IMR-90 (cell line): ENCODE data around the gene SLC22A12. TPM values are rescaled to one million over a fixed set of nuclear protein-coding genes. Genes with fewer than 3 reads are reported as not detected.

ENCODE experiments used
- ATAC-seq: fragments of 200-7000 bp; cut with Tn5 transposase; 2 replicates; pipeline ENCODE4 v1.9.1; 2020; ENCODE audit warnings: low read depth, mild to moderate bottlenecking, moderate library complexity
- BruUV-seq: library from RNA; stranded (reverse); fragments of 400-500 nt; replicated peaks from 2 replicates; lab custom pipeline; 2021; lab: Mats Ljungman, UMichigan
- CTCF ChIA-PET: fragments of 300-600 bp; formaldehyde crosslinking; extraction: SDS; loops from one replicate; lab custom pipeline; 2021; ENCODE audit warnings: antibody characterized with exemption; lab: Yijun Ruan, JAX
- POLR2A ChIA-PET: fragments of 300-600 bp; sonication (Branson Sonifier 250); formaldehyde crosslinking; loops from one replicate; lab custom pipeline; 2022; ENCODE audit warnings: antibody characterized with exemption; ENCODE audit not compliant: unreplicated experiment; lab: Charles Lee
- DNase-seq: peaks from one replicate; pipeline ENCODE4 v3.0.0; 2013
- H2AFZ ChIP-seq: replicated peaks from 2 replicates; pipeline ENCODE3; 2013; ENCODE audit warnings: low read length, mild to moderate bottlenecking; ENCODE audit not compliant: poor library complexity
- H2AK5ac ChIP-seq: 2 replicates; pipeline ENCODE4 v1.6.1; 2013; ENCODE audit warnings: low read depth, low read length, inconsistent platforms
- H2AK9ac ChIP-seq: replicated peaks from 2 replicates; pipeline ENCODE3; 2013; ENCODE audit warnings: mild to moderate bottlenecking, low read depth, low read length, moderate library complexity; ENCODE audit not compliant: poor library complexity
- H2BK120ac ChIP-seq: 2 replicates; pipeline ENCODE4 v1.6.1; 2013; ENCODE audit warnings: low read depth, low read length, inconsistent platforms
- H2BK15ac ChIP-seq: 3 replicates; pipeline ENCODE4 v1.6.1; 2013; ENCODE audit warnings: low read depth, low read length, inconsistent platforms
- H2BK20ac ChIP-seq: 2 replicates; pipeline ENCODE4 v1.6.1; 2013; ENCODE audit warnings: low read depth, mild to moderate bottlenecking, inconsistent platforms, low read length, moderate library complexity
- H2BK5ac ChIP-seq: 2 replicates; pipeline ENCODE4 v1.6.1; 2013; ENCODE audit warnings: mild to moderate bottlenecking, low read depth, low read length, inconsistent platforms; ENCODE audit not compliant: poor library complexity, severe bottlenecking
- H3K14ac ChIP-seq: replicated peaks from 2 replicates; pipeline ENCODE4 v1.6.1; 2013; ENCODE audit warnings: low read depth, low read length, inconsistent platforms
- H3K18ac ChIP-seq: 2 replicates; pipeline ENCODE4 v1.6.1; 2013; ENCODE audit warnings: low read depth, low read length, control low read depth
- H3K23ac ChIP-seq: 2 replicates; pipeline ENCODE4 v1.6.1; 2013; ENCODE audit warnings: low read depth, low read length, inconsistent platforms
- H3K27ac ChIP-seq: 2 replicates; pipeline ENCODE4 v1.5.1; 2013; ENCODE audit warnings: mild to moderate bottlenecking, control low read depth, low read length; ENCODE audit not compliant: insufficient read depth
- H3K27me3 ChIP-seq: 2 replicates; pipeline ENCODE4 v1.6.1; 2013; ENCODE audit warnings: low read length; ENCODE audit not compliant: control insufficient read depth, insufficient read depth
- H3K36me3 ChIP-seq: 2 replicates; pipeline ENCODE4 v1.6.1; 2013; ENCODE audit warnings: low read length, mixed read lengths; ENCODE audit not compliant: control insufficient read depth, insufficient read depth
- H3K4ac ChIP-seq: 2 replicates; pipeline ENCODE4 v1.6.1; 2013; ENCODE audit warnings: low read depth, low read length, inconsistent platforms
- H3K4me1 ChIP-seq: 2 replicates; pipeline ENCODE4 v1.6.1; 2013; ENCODE audit warnings: low read length, mixed read lengths; ENCODE audit not compliant: control insufficient read depth, insufficient read depth
- H3K4me2 ChIP-seq: 2 replicates; pipeline ENCODE4 v1.6.1; 2013; ENCODE audit warnings: low read depth, mild to moderate bottlenecking, control low read depth, low read length, moderate library complexity
- H3K4me3 ChIP-seq: 2 replicates; pipeline ENCODE4 v1.5.1; 2013; ENCODE audit warnings: low read depth, mild to moderate bottlenecking, control low read depth, low read length, moderate library complexity; ENCODE audit not compliant: insufficient read depth
- H3K56ac ChIP-seq: 2 replicates; pipeline ENCODE4 v1.6.1; 2013; ENCODE audit warnings: low read length, inconsistent platforms; ENCODE audit not compliant: insufficient read depth; ENCODE audit errors: extremely low read depth
- H3K79me1 ChIP-seq, 2 experiments: 2 replicates each; pipeline ENCODE4 v1.6.1; 2013; ENCODE audit warnings: low read length in 2 of 2, inconsistent platforms in 1 of 2, low read depth in 1 of 2
- H3K9ac ChIP-seq: 2 replicates; pipeline ENCODE4 v1.6.1; 2013; ENCODE audit warnings: low read depth, low read length, control low read depth
- H3K9me1 ChIP-seq: 2 replicates; pipeline ENCODE4 v1.6.1; 2013; ENCODE audit warnings: low read length, inconsistent platforms; ENCODE audit not compliant: insufficient read depth
- H3K9me3 ChIP-seq: 2 replicates; pipeline ENCODE4 v1.6.1; 2013; ENCODE audit warnings: low read length; ENCODE audit not compliant: control insufficient read depth, insufficient read depth
- H4K20me1 ChIP-seq: 2 replicates; pipeline ENCODE4 v1.6.1; 2013; ENCODE audit warnings: low read length, inconsistent platforms; ENCODE audit not compliant: insufficient read depth
- H4K5ac ChIP-seq: 2 replicates; pipeline ENCODE4 v1.6.1; 2013; ENCODE audit warnings: mild to moderate bottlenecking, low read depth, low read length, control low read depth
- H4K8ac ChIP-seq, 2 experiments: 2 replicates each; pipeline ENCODE4 v1.6.1; 2013; ENCODE audit warnings: low read depth in 2 of 2, low read length in 2 of 2, control low read depth in 1 of 2, inconsistent platforms in 1 of 2
- H4K91ac ChIP-seq: 2 replicates; pipeline ENCODE4 v1.6.1; 2013; ENCODE audit warnings: low read depth, low read length, inconsistent platforms; ENCODE audit not compliant: insufficient read depth
- BHLHE40 ChIP-seq: fragments of 150-350 bp; IDR thresholded peaks from 2 replicates; pipeline ENCODE4 v1.6.1; 2016; ENCODE audit warnings: mild to moderate bottlenecking, low read depth, low read length
- CEBPB ChIP-seq: IDR thresholded peaks from 2 replicates; pipeline ENCODE4 v1.6.1; 2012; ENCODE audit warnings: low read depth, low read length, improper control_type of control experiment
- CHD1 ChIP-seq: IDR thresholded peaks from 2 replicates; pipeline ENCODE4 v1.6.1; 2012; ENCODE audit warnings: low read depth, low read length, improper control_type of control experiment
- CTCF ChIP-seq: conservative IDR thresholded peaks from 2 replicates; pipeline ENCODE4 v1.5.1; 2012; ENCODE audit warnings: mild to moderate bottlenecking, low read depth, low read length, improper control_type of control experiment
- ELK1 ChIP-seq: fragments of 150-350 bp; IDR thresholded peaks from 2 replicates; pipeline ENCODE4 v1.6.1; 2016; ENCODE audit warnings: low read depth, mild to moderate bottlenecking, low read length, moderate library complexity, borderline replicate concordance
- FOS ChIP-seq: fragments of 150-350 bp; IDR thresholded peaks from 2 replicates; pipeline ENCODE4 v1.6.1; 2016; ENCODE audit warnings: low read depth, low read length
- MAFK ChIP-seq: IDR thresholded peaks from 2 replicates; pipeline ENCODE4 v1.6.1; 2012; ENCODE audit warnings: low read depth, low read length, improper control_type of control experiment
- MAZ ChIP-seq: IDR thresholded peaks from 2 replicates; pipeline ENCODE4 v1.6.1; 2012; ENCODE audit warnings: low read depth, mild to moderate bottlenecking, low read length, improper control_type of control experiment, moderate library complexity, borderline replicate concordance
- MXI1 ChIP-seq: IDR thresholded peaks from 2 replicates; pipeline ENCODE4 v1.6.1; 2012; ENCODE audit warnings: low read depth, mild to moderate bottlenecking, low read length, moderate library complexity, borderline replicate concordance
- NFE2L2 ChIP-seq: fragments of 150-350 bp; IDR thresholded peaks from 2 replicates; pipeline ENCODE4 v1.6.1; 2016; ENCODE audit warnings: low read depth, mild to moderate bottlenecking, low read length
- POLR2A ChIP-seq: IDR thresholded peaks from 2 replicates; pipeline ENCODE4 v1.6.1; 2012; ENCODE audit warnings: mild to moderate bottlenecking, low read depth, low read length
- RAD21 ChIP-seq: IDR thresholded peaks from 2 replicates; pipeline ENCODE4 v1.6.1; 2012; ENCODE audit warnings: low read length, improper control_type of control experiment
- RCOR1 ChIP-seq: IDR thresholded peaks from 2 replicates; pipeline ENCODE4 v1.6.1; 2012; ENCODE audit warnings: mild to moderate bottlenecking, low read length, improper control_type of control experiment; ENCODE audit not compliant: insufficient replicate concordance
- RFX5 ChIP-seq: IDR thresholded peaks from 2 replicates; pipeline ENCODE4 v1.8.0; 2012; ENCODE audit warnings: low read depth, mild to moderate bottlenecking, low read length, moderate library complexity
- SMC3 ChIP-seq: fragments of 150-350 bp; IDR thresholded peaks from 2 replicates; pipeline ENCODE4 v1.6.1; 2016; ENCODE audit warnings: low read depth, mild to moderate bottlenecking, antibody characterized with exemption, low read length, moderate library complexity
- WGBS, 2 experiments: methylation state at CpG; one replicate each; pipeline versions ENCODE4 v1.1.5 to v1.1.7; 2013; ENCODE audit warnings: missing lambda C conversion rate in 2 of 2; ENCODE audit not compliant: insufficient read length in 1 of 2; ENCODE audit errors: extremely low coverage in 2 of 2; 5-methylcytosine and 5-hydroxymethylcytosine counted together
- dilution Hi-C: fragments of 300-500 bp; cut with HindIII; formaldehyde crosslinking; loops from one replicate; pipeline ENCODE4 v1.14.3; 2018; ENCODE audit warnings: low sequenced_read_pairs; ENCODE audit not compliant: unreplicated experiment
- in situ Hi-C: fragments of 300-500 bp; cut with MboI; formaldehyde crosslinking; loops from 3 replicates; pipeline ENCODE4 v1.14.3; 2019; ENCODE audit warnings: low sequenced_read_pairs, inconsistent platforms, mixed read lengths
- intact Hi-C: fragments of 100-400 bp; cut with micrococcal nuclease; formaldehyde crosslinking; loops from 2 replicates; pipeline ENCODE4 v1.10.0; 2022
- polyA plus RNA-seq, 3 experiments: library from polyadenylated mRNA; depleted of rRNA; stranded (reverse); fragments of >200 nt; gene quantifications; 2 replicates each; pipeline ENCODE4 v1.2.3, GENCODE V29; 2012; ENCODE audit warnings: low replicate concordance in 1 of 3
- total RNA-seq: library from RNA; depleted of rRNA; stranded (reverse); fragments of >200 nt; gene quantifications from 2 replicates; pipeline ENCODE4 v1.2.3, GENCODE V29; 2012
- TF ChIP-seq, protein P1 (sequence below): fragments of 150-350 bp; IDR thresholded peaks from 2 replicates; pipeline ENCODE4 v1.6.1; 2017; ENCODE audit warnings: mild to moderate bottlenecking, antibody characterized with exemption, low read length, low read depth

SLC22A12 gene
- total and polyA plus RNA-seq, 2 of the 4 experiments (the other 2 are of a cell fraction) = not detected

DNA sequence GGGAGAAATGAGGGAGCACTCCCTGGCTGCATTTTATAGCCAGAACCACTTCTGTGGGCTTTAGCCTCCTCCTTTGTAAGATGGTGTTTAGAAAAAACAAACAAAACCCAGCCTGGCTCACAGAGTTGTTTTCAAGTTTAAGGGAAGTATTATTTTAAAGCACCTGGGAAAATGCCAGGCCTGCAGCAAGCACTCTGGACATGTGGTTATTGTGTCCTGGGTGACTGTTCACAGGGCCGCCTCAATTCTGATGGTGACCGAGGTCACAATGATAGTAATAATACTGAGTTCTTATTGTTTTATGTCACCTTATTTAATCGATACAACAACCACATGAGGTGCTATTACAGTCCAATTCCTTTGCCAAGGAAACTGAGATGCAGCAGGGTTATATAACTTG is 20.7 kb upstream of the SLC22A12 start:
- POLR2A ChIA-PET = no interaction called here

More for the DNA sequence above, 20.7 kb upstream of the SLC22A12 start:
- Histone ChIP-seq H3K27ac (no peak overlapping the region), H3K4me2 (no peak overlapping the region), H4K8ac (no peak overlapping the region), H3K14ac (no peak overlapping the region), H4K20me1 (no peaks in the 10 kb centered on the region), H2AK9ac (no peak overlapping the region), H3K79me1 (no peaks in the 10 kb centered on the region), H3K4me1 (no peaks in the 10 kb centered on the region), H2BK120ac (no peak overlapping the region), H3K56ac (no peak overlapping the region), H3K4me3 (no peak overlapping the region), H3K36me3 (no peaks in the 10 kb centered on the region), H3K9me1 (no peaks in the 10 kb centered on the region), H3K23ac (no peak overlapping the region), H3K4ac (no peak overlapping the region), H3K9ac (no peak overlapping the region), H4K5ac (no peak overlapping the region), H3K9me3 (no peaks in the 10 kb centered on the region), H2BK15ac (no peak overlapping the region), H2BK20ac (no peak overlapping the region), H3K18ac (no peak overlapping the region), H2AK5ac (no peak overlapping the region), H2AFZ (no peak overlapping the region), H3K27me3 (peaks cover 30% of the 10 kb centered on the region), H4K91ac (no peak overlapping the region), H2BK5ac (no peak overlapping the region)
- no CpG with 5 or more reads among the region's 3 CpGs for WGBS, 2 experiments
- TF ChIP-seq BHLHE40 (no peak), MAFK (no peak), RAD21 (no peak), NFE2L2 (no peak), MAZ (no peak), CHD1 (no peak), FOS (no peak), ELK1 (no peak), POLR2A (no peak), SMC3 (no peak), CTCF (no peak), RCOR1 (no peak), RFX5 (no peak), MXI1 (no peak), CEBPB (no peak)
- TF ChIP-seq, protein P1, sequence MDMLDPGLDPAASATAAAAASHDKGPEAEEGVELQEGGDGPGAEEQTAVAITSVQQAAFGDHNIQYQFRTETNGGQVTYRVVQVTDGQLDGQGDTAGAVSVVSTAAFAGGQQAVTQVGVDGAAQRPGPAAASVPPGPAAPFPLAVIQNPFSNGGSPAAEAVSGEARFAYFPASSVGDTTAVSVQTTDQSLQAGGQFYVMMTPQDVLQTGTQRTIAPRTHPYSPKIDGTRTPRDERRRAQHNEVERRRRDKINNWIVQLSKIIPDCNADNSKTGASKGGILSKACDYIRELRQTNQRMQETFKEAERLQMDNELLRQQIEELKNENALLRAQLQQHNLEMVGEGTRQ = no peak
- BruUV-seq = no TSS peak
- no peak for DNase-seq
- ATAC-seq = no peak
- CTCF ChIA-PET = no interaction called here
- intact Hi-C loops (no loop called here), in situ Hi-C loops (no loop called here), dilution Hi-C loops (no loop called here)
